Measurements from ENCODE around the gene TAS2R31.

DNA sequence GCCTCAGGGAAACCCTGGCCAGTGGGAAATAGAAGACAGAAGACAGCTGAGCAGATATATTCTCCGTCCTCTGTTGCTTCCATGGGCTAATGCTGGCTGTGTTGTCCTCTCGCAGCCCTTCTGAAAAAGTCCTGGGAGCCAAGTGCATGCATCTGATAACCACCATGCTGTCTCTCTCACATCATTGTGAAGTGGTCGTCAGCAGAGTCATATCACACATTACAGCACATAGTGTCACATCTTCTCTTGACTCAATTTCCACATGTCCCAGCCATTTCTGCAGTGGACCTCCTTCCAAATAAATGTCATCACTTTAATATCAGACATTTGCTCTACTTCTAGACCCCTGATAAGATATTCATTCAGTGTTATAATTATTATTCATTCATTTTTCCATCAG, 36.9 kb downstream of the TAS2R31 start:
- TF ChIP-seq, protein P1, sequence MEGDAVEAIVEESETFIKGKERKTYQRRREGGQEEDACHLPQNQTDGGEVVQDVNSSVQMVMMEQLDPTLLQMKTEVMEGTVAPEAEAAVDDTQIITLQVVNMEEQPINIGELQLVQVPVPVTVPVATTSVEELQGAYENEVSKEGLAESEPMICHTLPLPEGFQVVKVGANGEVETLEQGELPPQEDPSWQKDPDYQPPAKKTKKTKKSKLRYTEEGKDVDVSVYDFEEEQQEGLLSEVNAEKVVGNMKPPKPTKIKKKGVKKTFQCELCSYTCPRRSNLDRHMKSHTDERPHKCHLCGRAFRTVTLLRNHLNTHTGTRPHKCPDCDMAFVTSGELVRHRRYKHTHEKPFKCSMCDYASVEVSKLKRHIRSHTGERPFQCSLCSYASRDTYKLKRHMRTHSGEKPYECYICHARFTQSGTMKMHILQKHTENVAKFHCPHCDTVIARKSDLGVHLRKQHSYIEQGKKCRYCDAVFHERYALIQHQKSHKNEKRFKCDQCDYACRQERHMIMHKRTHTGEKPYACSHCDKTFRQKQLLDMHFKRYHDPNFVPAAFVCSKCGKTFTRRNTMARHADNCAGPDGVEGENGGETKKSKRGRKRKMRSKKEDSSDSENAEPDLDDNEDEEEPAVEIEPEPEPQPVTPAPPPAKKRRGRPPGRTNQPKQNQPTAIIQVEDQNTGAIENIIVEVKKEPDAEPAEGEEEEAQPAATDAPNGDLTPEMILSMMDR (IDR thresholded peaks at IDR 0.05) = no peak
- no peak for TF ChIP-seq POLR2A (IDR thresholded peaks at IDR 0.05)
- TF ChIP-seq EP300 (IDR thresholded peaks at IDR 0.05) = no peak
- no peak for TF ChIP-seq POLR2AphosphoS5 (IDR thresholded peaks at IDR 0.05)
